Effector memory CD4-positive, alpha-beta T cell (primary cell): ENCODE results near the gene MTHFD1L.

Experiments
- DNase-seq, 3 donors: peaks; one replicate each; pipeline ENCODE4 v3.0.0-alpha.2; 2020
- H3K27ac ChIP-seq: 2 replicates; pipeline ENCODE4 v1.7.0; 2013; ENCODE audit warnings: mild to moderate bottlenecking, low read length, moderate library complexity; ENCODE audit not compliant: insufficient read depth, poor library complexity, severe bottlenecking
- H3K27me3 ChIP-seq: replicated peaks from 2 replicates; pipeline ENCODE4 v1.7.0; 2013; ENCODE audit warnings: mild to moderate bottlenecking, low read length; ENCODE audit not compliant: insufficient read depth, control insufficient read depth, poor library complexity, severe bottlenecking
- H3K36me3 ChIP-seq: 2 replicates; pipeline ENCODE4 v1.7.0; 2013; ENCODE audit warnings: mild to moderate bottlenecking, low read length, moderate library complexity; ENCODE audit not compliant: control insufficient read depth, insufficient read depth
- H3K4me1 ChIP-seq: 2 replicates; pipeline ENCODE4 v1.7.0; 2013; ENCODE audit warnings: low read length, mild to moderate bottlenecking; ENCODE audit not compliant: control insufficient read depth, insufficient read depth, poor library complexity, severe bottlenecking
- H3K4me3 ChIP-seq: 2 replicates; pipeline ENCODE4 v1.7.0; 2013; ENCODE audit warnings: low read length, low read depth, mild to moderate bottlenecking; ENCODE audit not compliant: insufficient read depth, poor library complexity, severe bottlenecking
- H3K9me3 ChIP-seq: 2 replicates; pipeline ENCODE4 v1.7.0; 2013; ENCODE audit warnings: mild to moderate bottlenecking, low read length, moderate library complexity; ENCODE audit not compliant: control insufficient read depth

The MTHFD1L gene

DNA sequence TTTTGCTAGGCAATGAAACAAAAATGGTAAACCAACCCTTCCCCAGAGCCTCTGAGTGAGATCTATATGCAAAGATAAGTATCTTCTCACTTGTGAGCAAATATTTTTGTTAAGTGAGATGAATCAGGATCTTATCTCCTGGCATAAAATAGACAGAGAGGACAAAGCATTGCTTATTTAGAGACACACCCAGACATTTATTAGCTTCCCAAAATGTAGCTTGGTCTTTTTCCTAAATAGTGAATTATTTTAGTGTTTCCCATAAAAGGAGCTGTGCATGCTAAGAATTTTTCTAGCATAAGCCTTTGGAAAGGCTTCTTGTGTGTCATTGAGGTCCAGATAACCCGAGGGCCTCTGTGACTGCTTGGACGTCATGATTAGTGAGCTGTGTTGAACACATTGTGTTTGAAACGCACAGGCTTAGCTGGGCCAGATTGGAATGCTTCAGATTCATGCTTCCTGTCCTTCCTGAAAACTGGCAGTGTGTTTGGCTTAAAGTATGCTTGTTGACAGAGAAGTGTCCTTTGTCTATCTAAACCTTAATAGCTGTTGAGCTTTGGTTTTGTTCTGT, 16.5 kb downstream of the MTHFD1L start:
- no peak for DNase-seq
- Histone ChIP-seq H3K27me3 (no peaks in the 10 kb centered on the region), H3K36me3 (no peaks in the 10 kb centered on the region), H3K4me3 (no peak overlapping the region), H3K9me3 (no peaks in the 10 kb centered on the region), H3K4me1 (no peaks in the 10 kb centered on the region), H3K27ac (no peak overlapping the region)

DNA sequence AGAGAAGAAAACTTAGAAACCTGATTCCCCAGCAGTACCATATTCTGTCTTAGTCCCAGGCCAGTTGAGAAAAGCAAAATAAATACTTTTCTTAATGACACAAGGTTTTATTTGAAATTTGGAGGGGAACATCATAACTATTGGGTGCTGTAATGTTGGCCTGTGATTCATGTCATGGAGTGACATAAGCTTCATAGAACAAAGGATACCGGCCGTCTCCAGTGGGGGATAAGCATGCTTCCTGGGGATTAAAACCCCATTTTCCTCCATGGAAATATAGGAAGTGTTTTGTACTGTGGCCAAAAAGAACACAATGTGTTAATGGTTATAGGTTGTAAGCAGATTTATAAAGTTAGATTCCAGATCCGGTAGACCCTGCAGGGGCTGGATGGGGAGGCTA, 18.0 kb downstream of the MTHFD1L start:
- Histone ChIP-seq H3K27ac (no peak overlapping the region), H3K27me3 (no peaks in the 10 kb centered on the region), H3K4me1 (no peaks in the 10 kb centered on the region), H3K4me3 (no peak overlapping the region), H3K36me3 (no peaks in the 10 kb centered on the region), H3K9me3 (no peaks in the 10 kb centered on the region)
- no peak for DNase-seq

DNA sequence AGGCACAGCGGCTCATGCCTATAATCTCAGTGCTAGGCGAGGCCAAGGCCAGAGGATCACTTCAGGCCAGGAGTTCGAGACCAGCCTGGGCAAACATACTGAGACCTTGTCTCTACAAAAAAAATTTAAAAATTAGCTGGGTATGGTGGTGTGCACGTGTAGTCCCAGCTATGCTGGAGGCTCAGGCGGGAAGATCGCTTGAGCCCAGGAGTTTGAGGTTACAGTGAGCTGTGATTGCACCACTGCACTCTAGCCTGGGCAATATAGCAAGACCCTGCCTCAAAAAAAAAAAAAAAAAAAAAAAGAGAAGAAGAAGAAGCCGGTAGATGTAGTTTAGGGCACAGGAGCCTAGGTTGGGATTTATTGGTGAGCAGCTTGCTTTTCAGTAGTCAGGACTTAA, 20.7 kb downstream of the MTHFD1L start:
- Histone ChIP-seq H3K4me1 (no peaks in the 10 kb centered on the region), H3K27me3 (no peaks in the 10 kb centered on the region), H3K9me3 (no peaks in the 10 kb centered on the region), H3K27ac (no peak overlapping the region), H3K4me3 (no peak overlapping the region), H3K36me3 (no peaks in the 10 kb centered on the region)
- DNase-seq = no peak

GRCh38 chr6:150887978-150888563, 22.6 kb downstream of the MTHFD1L start:
- DNase-seq = no peak
- Histone ChIP-seq H3K27me3 (no peaks in the 10 kb centered on the region), H3K27ac (no peak overlapping the region), H3K4me1 (no peaks in the 10 kb centered on the region), H3K4me3 (no peak overlapping the region), H3K9me3 (no peaks in the 10 kb centered on the region), H3K36me3 (no peaks in the 10 kb centered on the region)

DNA sequence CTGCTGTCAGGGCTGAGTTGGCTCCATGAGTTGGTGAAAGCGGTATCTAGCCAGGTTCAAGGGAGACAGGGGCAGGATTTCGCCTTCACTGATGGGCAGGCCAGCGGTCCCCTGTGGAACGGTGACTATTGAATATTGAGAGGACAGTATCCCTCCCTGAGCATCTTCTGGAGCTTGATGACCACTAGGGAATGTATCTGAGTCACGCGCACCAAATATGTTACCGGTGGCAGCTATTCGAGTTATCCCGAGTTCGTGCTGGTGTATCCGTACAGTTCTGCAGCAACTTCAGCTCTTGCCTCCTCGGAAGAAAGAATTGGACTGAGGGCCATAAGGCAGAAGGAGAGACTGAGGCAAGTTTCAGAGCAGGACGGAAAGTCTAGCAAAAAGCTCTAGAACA, 24.8 kb downstream of the MTHFD1L start:
- no peaks in the 10 kb centered on the region for H3K36me3 ChIP-seq
- no peaks in the 10 kb centered on the region for H3K27me3 ChIP-seq
- H3K4me1 ChIP-seq = peaks cover 5% of the 10 kb centered on the region
- no peak overlapping the region for H3K4me3 ChIP-seq
- DNase-seq = no peak
- H3K9me3 ChIP-seq = no peaks in the 10 kb centered on the region
- H3K27ac ChIP-seq = no peak overlapping the region

- no peak overlapping the region for H3K27ac ChIP-seq
- no peaks in the 10 kb centered on the region for H3K27me3 ChIP-seq
- DNase-seq = peak; percentile 9 to 44 (median 25)
- H3K36me3 ChIP-seq = no peaks in the 10 kb centered on the region
- H3K4me1 ChIP-seq = peaks cover 7% of the 10 kb centered on the region
- H3K9me3 ChIP-seq = no peaks in the 10 kb centered on the region
- no peak overlapping the region for H3K4me3 ChIP-seq
Observed at GRCh38 chr6:150891888-150892485, 26.5 kb downstream of the MTHFD1L start.

DNA sequence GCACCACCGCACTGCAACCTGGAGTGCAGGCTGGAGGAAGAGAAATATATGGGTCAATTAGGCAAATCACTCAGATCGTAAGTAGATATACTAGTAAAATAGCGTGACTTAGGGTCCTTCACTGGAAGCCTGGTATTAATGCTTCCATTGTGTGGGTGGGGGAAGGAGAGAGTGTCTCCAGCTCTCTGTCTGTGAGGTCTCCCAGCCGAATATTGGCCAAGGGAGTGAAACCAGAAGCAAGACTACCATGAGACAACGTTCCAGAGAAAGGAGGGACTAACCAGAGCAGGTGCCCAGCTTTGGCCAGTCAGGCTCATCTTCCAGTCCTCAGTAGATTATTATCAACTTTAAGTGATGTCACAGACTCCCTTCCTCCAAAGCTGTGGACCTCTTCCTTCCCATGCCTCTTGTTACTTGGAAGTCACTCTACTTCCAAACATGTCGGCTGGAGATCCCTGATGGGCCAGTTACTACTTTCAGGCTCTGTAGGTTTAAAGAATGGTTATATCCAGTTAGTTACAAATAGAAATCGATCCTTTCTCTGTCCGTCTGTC, 28.8 kb downstream of the MTHFD1L start:
- H3K4me3 ChIP-seq = no peak overlapping the region
- H3K9me3 ChIP-seq = no peaks in the 10 kb centered on the region
- H3K27ac ChIP-seq = no peak overlapping the region
- H3K27me3 ChIP-seq = no peaks in the 10 kb centered on the region
- H3K36me3 ChIP-seq = no peaks in the 10 kb centered on the region
- H3K4me1 ChIP-seq = peaks cover 7% of the 10 kb centered on the region
- DNase-seq = no peak

DNA sequence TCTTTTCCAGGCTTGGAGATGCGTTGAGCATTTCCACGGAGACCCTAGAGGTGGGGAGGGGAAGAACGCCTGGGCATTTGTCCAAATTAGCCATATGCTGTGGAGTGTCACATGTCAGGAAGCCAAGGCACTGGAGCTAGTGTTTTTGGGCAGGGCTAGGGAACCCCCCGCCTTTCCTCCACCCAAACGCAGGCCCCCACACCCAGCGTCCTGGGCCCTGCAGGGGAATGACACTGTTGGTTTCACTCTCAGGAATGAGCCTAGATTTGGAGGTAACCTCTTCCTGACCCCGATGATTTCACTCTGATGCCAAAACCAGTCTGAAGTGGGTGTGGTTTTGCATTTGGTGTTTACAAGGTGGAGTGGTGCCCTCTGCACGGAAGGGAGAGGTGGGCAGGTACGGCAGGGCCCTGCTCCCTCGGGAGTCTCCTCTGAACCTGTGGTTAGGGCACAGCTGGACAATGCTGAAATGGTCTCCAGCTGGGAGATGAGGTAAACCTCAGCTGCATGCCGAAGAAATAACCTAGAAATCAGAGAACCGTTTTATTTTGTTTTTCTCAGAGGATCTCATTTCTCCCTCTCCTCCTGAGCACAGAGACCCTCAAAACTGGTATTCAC, 29.5 kb downstream of the MTHFD1L start:
- Histone ChIP-seq H3K27me3 (no peaks in the 10 kb centered on the region), H3K9me3 (no peaks in the 10 kb centered on the region), H3K4me1 (peaks cover 7% of the 10 kb centered on the region), H3K27ac (no peak overlapping the region), H3K36me3 (no peaks in the 10 kb centered on the region), H3K4me3 (no peak overlapping the region)
- DNase-seq = no peak

GRCh38 chr6:150895928-150896632, 30.6 kb downstream of the MTHFD1L start:
- Histone ChIP-seq H3K27me3 (no peaks in the 10 kb centered on the region), H3K4me1 (peaks cover 7% of the 10 kb centered on the region), H3K9me3 (no peaks in the 10 kb centered on the region), H3K4me3 (no peak overlapping the region), H3K36me3 (no peaks in the 10 kb centered on the region), H3K27ac (no peak overlapping the region)
- DNase-seq = no peak
